Occipital lobe (tissue), 2 donors: ENCODE data around the gene SP140. TPM values are rescaled to one million over a fixed set of nuclear protein-coding genes. Genes with fewer than 3 reads are reported as not detected.
"Not testable (repeated sequence)": the region's sequence is repeated elsewhere in the genome, so short reads cannot be mapped to it uniquely, and the experiment has no call there.

Experiments used
- DNase-seq: peaks from one replicate; lab custom pipeline; 2025; lab: John Stamatoyannopoulos, UW
- total RNA-seq: library from RNA; depleted of rRNA; stranded (reverse); fragments of >200 nt; gene quantifications from one replicate; pipeline ENCODE4 v1.2.3, GENCODE V29; 2014

The SP140 gene
- total RNA-seq, 1 donor from 2014 or later = 1.1 TPM

DNA sequence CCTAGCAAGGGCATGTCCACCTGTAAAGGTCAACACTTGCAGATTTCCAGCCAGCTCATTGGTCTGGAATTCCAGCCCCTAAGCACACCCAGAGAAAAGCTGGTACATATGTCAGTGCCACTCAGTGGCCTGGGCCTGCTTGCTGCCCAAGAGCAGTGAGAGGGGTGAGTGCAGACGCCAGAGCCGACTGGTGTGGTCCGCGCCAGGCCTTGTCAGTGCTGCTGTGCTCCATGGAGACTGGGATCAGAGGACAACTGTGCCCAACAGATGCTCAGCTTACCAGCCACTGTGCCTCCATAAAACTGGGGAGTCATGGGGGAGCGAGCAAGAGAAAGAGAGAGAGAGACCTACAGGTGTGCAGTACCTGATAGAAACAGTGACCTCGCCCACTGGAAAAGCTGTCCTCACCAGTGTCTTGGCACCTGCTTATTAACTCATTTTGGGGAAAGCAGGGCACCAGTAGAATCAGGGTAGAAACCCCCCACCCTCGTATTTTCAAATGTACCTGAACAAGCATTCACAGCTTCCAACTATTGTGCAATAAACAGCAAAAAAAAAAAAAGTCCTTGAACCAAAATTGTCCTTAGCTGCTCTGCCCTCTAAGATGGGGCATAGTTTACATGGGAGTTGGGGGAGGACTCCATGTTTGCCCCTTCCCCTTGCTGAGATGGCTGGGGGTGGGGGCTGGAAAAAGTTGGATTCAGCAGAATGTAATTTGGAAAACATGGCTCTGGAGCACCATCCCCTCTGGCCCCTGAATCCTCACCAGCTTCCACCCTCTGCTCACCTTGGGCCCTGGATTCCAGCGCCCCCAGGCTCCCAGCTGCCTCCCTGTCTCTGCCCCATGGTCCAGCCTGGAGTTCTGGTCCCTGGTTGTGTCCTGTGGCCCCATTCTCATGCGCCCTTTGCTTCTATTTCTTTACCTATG lies 100.0 kb downstream of the SP140 start:
- no peak for DNase-seq

DNA sequence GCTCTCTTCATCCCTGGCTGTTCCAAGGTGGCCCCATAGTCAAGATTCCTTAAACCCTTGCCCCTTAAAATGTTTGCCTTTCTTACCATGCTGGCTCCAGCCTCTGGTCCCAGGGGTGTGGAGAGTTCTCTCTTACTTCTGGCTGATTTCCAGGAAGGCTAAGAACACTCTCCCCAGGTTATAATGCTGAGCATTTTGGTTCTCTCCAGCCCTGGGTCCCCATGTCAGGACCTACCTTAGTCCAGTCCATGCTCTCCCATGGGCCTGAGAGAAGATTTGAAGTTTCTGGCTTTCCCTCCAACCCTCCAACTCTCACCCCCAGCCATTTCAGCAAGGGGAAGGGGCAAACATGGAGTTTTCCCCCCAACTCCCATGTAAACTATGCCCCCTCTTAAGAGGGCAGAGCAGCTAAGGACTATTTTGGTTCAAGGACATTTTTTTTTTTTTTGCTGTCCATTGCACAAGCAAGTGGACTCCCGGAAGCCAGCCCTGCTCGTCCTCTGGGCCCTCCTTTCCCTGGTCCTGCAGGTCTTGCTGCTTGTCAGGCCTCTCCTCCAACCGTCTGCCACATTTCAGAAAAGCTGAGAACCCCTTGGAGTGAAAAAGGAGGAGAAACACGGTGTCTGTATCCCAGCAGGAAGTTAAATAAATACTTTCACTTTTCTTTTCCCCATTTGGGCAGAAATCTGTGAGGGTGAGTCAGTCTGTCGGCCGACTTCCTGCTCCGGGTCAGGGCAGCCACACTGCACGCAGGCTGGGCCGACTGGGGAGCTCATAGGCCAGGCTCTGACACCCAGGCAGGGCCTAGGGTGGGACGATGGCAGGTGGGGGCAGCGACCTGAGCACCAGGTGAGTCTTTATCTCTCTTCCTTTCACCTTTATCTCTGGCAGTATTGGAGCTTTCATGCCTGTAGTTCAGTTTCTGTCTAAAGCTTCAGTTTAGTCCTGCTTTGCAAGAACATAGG lies 101.2 kb downstream of the SP140 start, which contains the start of gene SP140L:
Gene SP140L (plus strand): TSS at position 741 of the 965 bp plus-strand sequence. CDS start 77 bp downstream, at position 818.
- DNase-seq = no peak

- DNase-seq = no peak
These were observed 102.0 kb downstream of the SP140 start for GRCh38 chr2:230327418-230328154.

DNA sequence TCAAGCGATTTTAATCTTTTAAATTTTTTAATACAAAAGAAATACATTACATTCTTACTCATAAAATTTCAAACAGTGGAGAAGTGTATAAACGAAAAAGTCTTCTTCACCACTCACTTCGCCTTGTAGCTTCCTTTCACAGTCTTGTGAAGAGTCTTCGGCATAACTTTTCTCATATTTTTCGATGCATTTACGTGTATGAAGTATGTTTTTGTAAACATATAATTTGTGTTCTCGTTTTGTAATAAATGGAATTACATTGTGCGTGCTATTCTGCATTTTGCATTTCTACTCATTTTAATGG lies 102.6 kb downstream of the SP140 start:
- DNase-seq = no peak

DNA sequence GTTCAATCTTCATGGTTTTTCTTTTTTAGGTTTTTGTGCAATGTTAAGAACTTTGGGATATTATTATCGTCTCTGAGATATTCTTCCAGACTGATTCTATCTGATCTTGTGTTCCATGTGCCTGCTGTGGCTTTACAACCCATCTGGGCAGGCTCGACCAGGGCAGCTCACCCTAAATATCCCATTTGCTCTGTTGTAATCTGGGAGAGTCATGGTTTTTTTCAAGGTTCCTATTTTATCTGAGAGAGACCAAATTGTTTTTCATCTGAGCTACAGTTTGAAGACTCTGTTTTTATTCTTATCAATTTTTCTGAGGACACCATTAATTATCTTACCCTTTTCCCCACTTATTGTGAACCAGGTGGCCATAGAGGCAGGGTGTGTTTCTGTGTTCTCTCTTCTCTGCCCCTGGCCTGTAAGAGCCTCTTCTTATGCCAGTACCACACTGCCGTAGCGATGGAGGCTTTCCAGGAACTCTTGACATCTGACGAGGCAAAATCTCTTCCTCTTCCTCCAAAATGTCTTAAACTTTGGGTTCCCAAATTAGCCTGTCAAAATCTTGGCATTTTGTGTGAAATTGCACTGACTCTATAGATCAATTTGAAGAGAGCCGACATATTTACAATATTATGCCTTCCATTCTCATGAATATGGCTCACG lies 104.5 kb downstream of the SP140 start:
- DNase-seq = no peak

- DNase-seq = no peak
These were observed 105.2 kb downstream of the SP140 start for GRCh38 chr2:230330725-230331124.

- no peak for DNase-seq
These were observed 109.9 kb downstream of the SP140 start for GRCh38 chr2:230335461-230335863.

DNA sequence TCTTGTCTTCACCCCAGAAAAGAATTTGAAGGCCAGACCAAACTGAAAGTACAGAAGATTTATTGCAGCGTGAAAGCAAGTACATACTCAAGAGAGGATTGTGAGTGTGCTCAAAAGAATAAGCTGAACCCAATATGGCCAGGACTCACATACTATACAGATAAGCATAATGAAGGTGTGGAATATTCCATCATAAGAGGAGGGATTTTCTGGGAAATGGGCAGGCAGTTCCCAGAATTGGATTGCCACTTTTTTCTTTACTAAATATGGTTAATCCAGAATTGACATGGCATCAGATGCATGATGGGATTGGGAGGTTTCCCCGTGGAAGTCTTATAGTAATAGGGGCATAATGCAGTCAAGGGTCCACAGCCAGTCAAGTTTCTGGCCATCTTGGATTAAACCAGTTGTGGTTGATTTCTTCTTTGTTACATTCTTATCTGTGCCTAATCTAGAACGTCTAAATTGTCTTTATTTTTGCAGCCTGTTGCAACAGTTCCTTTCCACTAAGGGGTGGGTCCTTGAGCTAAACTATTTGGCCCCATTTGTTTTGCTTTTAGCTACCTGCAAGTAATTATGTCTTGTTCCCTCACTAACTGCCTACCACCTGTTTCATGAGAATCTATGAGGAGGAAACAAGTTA lies 110.4 kb downstream of the SP140 start:
- no peak for DNase-seq

DNA sequence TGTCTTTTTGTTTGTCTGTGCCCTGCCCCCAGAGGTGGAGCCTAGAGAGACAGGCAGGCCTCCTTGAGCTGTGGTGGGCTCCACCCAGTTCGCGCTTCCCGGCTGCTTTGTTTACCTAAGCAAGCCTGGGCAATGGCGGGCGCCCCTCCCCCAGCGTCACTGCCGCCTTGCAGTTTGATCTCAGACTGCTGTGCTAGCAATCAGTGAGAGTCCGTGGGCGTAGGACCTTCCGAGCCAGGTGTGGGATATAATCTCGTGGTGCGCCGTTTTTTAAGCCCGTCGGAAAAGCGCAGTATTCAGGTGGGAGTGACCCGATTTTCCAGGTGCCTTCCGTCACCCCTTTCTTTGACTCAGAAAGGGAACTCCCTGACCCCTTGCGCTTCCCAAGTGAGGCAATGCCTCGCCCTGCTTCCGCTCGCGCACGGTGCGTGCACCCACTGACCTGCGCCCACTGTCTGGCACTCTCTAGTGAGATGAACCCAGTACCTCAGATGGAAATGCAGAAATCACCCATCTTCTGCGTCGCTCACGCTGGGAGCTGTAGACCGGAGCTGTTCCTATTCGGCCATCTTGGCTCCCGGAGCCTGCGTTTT lies 116.5 kb downstream of the SP140 start:
- DNase-seq = not testable (repeated sequence)

DNA sequence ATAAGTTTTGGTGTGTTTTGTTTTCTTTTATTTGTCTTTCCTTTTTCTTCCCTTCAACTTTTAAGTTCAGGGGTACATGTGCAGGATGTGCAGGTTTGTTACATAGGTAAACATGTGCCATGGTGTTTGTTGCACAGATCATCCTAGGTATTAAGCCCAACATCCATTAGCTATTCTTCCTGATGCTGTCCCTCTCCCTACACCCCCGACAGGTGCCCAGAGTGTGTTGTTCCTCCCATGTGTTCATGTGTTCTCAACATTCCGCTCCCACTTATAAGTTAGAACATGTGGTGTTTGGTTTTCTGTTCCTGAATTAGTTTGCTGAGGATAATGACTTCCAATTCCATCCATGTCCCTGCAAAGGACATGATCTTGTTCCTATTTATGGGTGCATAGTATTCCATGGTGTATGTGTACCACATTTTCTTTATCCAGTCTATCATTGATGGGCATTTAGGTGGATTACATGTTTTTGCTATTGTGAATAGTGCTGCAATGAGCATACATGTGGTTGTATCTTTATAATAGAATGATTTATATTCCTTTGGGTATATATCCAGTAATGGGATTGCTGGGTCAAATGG lies 117.6 kb downstream of the SP140 start:
- not testable (repeated sequence) for DNase-seq

- DNase-seq = no peak
These were observed 118.2 kb downstream of the SP140 start for GRCh38 chr2:230343747-230344146.

- DNase-seq = no peak
These were observed 120.9 kb downstream of the SP140 start for GRCh38 chr2:230346465-230346864.

DNA sequence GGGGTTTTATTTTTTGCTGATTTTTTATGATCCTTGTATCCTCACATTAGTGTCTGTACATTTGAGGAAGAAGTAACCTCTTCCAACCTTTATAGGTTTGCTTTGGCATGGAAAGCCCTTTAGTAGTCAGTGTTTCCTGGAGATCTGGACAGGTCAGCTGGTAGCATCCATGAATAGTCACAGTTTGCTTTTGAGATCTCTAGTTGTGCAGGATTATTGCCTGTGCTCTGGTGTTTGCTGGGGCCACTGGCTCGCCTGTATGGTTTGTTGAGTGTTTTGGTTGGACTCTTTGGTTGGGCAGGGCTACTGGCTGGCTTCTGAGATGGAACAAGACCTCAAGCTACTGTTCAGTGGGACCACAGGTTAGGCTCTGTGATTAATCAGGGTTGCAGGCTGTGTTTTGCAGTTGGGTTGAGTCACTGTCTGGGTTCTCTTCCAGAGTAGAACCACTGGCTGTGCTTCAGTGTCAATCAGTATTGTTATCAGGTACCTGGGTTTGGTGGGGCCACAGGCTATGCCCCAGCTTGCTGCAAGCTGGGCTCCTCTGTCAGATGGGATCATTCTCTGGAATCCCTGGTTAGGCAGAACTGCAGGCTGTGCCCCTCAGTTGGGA lies 121.5 kb downstream of the SP140 start:
- DNase-seq = no peak

DNA sequence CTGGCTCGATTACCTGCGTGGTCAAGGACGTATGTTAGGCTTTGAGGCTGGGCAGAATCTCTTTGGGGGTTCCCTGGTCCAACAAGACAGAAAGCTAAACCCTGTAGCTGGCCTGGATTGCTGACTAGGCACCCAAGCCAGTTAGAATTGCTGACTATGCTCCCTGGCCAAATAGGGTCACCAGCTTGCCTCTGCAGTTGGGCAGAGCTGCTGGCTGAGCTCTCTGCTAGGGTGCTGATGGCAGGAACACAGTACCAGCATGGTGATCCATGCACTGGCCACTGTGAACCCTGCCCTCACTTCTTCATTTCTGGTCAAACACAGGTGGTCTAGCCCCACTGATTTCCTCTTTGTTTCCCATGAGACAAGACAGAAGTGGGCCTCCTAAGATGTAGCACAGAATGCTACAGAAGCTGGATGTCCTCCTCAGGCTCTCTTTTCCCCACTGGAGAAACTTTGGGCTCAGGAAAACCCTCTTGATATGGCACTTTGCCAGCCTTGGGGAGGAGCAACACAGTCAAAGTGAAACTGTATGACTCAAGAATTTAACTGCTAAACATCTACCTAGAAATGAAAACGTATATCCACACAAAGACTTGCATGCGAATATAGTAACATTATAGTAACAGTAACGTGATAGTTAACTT lies 122.2 kb downstream of the SP140 start:
- DNase-seq = no peak

DNA sequence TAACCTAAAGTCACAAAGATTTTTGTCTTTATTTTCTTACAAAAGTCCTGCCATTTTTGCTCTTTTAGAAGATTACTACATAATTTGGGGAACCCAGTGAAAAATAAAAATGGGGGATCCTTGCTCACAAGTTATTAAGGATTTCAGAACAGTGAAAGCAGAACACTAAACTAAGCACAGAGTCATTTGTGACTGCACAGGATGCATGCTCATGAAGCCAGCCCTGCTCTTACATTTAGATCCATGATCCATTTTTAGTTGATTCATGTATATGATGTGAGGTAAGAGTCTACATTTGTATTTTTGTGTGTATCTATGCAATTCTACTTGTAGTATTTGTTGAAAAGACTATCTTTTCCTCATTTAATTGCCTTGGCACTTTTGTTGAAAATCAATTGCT lies 123.3 kb downstream of the SP140 start:
- no peak for DNase-seq

- DNase-seq = no peak
These were observed 130.5 kb downstream of the SP140 start for GRCh38 chr2:230356084-230356483.

DNA sequence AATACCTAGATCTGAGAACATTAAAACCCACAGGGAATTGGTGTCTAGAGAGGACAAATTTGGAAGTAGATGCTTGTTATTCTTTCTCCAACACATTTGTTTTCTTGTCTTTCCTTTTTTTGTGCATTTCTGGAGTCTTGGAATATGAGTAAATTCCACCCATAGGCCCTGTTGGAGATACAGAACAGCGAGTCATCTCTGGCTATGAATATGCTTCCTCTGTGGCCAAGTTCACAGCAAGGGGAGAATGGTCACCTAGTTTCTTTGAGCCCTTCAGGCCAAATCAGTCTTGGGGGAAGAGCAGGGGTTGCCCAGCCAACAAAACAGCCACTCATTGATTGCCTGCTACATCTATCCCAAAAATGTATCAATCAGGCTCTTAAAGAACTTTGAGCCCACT lies 132.8 kb downstream of the SP140 start:
- DNase-seq = no peak

- DNase-seq = no peak
These were observed 134.5 kb downstream of the SP140 start for GRCh38 chr2:230360028-230360427.
